AG04449 (cell line): Measurements from ENCODE around the gene NR6A1.

Experiments used
- CTCF ChIA-PET: fragments of 350-600 bp; formaldehyde crosslinking; extraction: SDS; loops from one replicate; lab custom pipeline; 2021; ENCODE audit warnings: antibody characterized with exemption; lab: Yijun Ruan, JAX
- POLR2A ChIA-PET: fragments of 400-600, 350-600 bp; formaldehyde crosslinking; extraction: SDS; loops from one replicate; lab custom pipeline; 2020; ENCODE audit warnings: antibody characterized with exemption, inconsistent platforms; lab: Yijun Ruan, JAX
- DNase-seq: peaks from one replicate; pipeline ENCODE4 v3.0.0-alpha.2; 2010; ENCODE audit warnings: low read depth, low spot score
- H3K4me3 ChIP-seq: 2 replicates; pipeline ENCODE4 v1.5.1; 2011; ENCODE audit warnings: low read depth, mild to moderate bottlenecking, control low read depth, low read length
- CTCF ChIP-seq: IDR thresholded peaks from one replicate; pipeline ENCODE4 v1.5.1; 2011; ENCODE audit warnings: mild to moderate bottlenecking, moderate library complexity, low read length, control low read depth, inconsistent platforms; ENCODE audit not compliant: insufficient read depth; ENCODE audit errors: missing control alignments

NR6A1 gene

GRCh38 chr9:124771021-124771866 is at the start of gene NR6A1:
TSS of gene NR6A1 (minus strand) at chr9:124771311.
- DNase-seq, result peak; percentile 63
- TF ChIP-seq CTCF, result peak; percentile 35
- POLR2A ChIA-PET, result interaction anchor here (0.8 to 1.2 kb wide), 2 partner anchors 90 to 91 kb away, joined by 5 read pairs; partner anchors contain the start of genes ARPC5L and RPL35
- CTCF ChIA-PET, result interaction anchor here (0.7 to 16.2 kb wide), 44 partner anchors 8 to 610 kb away, joined by 3 to 2098 read pairs (median 5); partner anchors contain the start of genes ARPC5L, PSMB7, RPL35 and WDR38
- H3K4me3 ChIP-seq, result peak within 1 kb of the TSS; percentile 65

- DNase-seq, result no peak
- H3K4me3 ChIP-seq, result no peak overlapping the region
- POLR2A ChIA-PET, result no interaction called here
- CTCF ChIA-PET, result interaction anchor here (0.8 to 2.6 kb wide), 9 partner anchors 10 to 46 kb away, joined by 3 to 13 read pairs (median 4); partner anchors contain the start of gene WDR38
- TF ChIP-seq CTCF, result no peak
Observed at GRCh38 chr9:124818431-124819281, 47.5 kb upstream of the NR6A1 start.

DNA sequence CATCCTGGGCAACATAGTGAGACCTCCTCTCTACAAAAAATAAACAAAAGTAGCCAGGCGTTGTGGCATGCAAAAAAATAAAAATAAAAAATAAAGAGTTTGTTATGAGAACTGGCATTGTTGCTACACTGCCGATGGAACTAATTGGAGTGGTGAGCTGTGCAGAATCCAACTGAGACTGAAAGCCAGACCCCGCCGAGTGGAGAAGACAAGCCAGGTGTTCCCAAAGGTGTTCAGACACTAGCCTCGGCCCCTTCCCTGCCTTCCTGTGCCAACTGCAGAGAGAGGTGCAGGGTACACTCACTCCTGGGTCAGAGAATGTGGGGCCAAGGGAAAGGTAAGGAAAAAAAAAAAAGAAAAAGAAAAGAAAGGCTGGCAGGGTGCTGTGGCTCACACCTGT is 44.5 kb upstream of the NR6A1 start:
- no peak overlapping the region for H3K4me3 ChIP-seq
- POLR2A ChIA-PET, result no interaction called here
- DNase-seq, result no peak
- CTCF ChIA-PET, result interaction anchor here (5.5 to 8.5 kb wide), 2 partner anchors 38 to 43 kb away, joined by 38 to 85 read pairs; partner anchors contain the start of genes NR6A1 and WDR38
- TF ChIP-seq CTCF, result no peak

- DNase-seq, result no peak
- H3K4me3 ChIP-seq, result no peak overlapping the region
- ChIA-PET POLR2A (no interaction called here), CTCF (interaction anchor here (0.7 to 8.5 kb wide), 8 partner anchors 14 to 42 kb away, joined by 3 to 85 read pairs (median 4); partner anchors contain the start of genes NR6A1 and WDR38)
- TF ChIP-seq CTCF, result no peak
Observed at GRCh38 chr9:124814164-124814535, 43.0 kb upstream of the NR6A1 start.

GRCh38 chr9:124813501-124814163 is 42.5 kb upstream of the NR6A1 start:
- ChIA-PET CTCF (interaction anchor here (0.7 to 8.5 kb wide), 9 partner anchors 13 to 42 kb away, joined by 3 to 85 read pairs (median 5); partner anchors contain the start of genes NR6A1 and WDR38), POLR2A (no interaction called here)
- TF ChIP-seq CTCF, result no peak

More at GRCh38 chr9:124813501-124814163, 42.5 kb upstream of the NR6A1 start:
- H3K4me3 ChIP-seq, result no peak overlapping the region
- DNase-seq, result no peak
